Common myeloid progenitor, CD34-positive (primary cell): ENCODE measurements around the gene CYS1.

Source experiments
- CTCF ChIA-PET: fragments of 350-600 bp; sonication (Branson Sonifier 250); formaldehyde crosslinking; loops from one replicate; lab custom pipeline; 2021; ENCODE audit warnings: antibody characterized with exemption; lab: Charles Lee
- POLR2A ChIA-PET: fragments of 350-600 bp; sonication (Branson Sonifier 250); formaldehyde crosslinking; loops from one replicate; lab custom pipeline; 2021; ENCODE audit warnings: antibody characterized with exemption; lab: Charles Lee
- DNase-seq, 3 donors: peaks; one replicate each; pipeline versions ENCODE4 v3.0.0 to v3.0.0-alpha.2; 2013
- H3K27ac ChIP-seq, 2 experiments: 1 replicate in 1 of 2; 2 replicates in 1 of 2; pipeline ENCODE4 v1.7.0; 2013; ENCODE audit warnings: inconsistent platforms in 2 of 2, low read length in 2 of 2, mild to moderate bottlenecking in 2 of 2, low read depth in 1 of 2, moderate library complexity in 1 of 2; ENCODE audit not compliant: severe bottlenecking in 2 of 2, insufficient read depth in 1 of 2, poor library complexity in 1 of 2
- H3K27me3 ChIP-seq, 5 experiments: replicated peaks in 2 of 5; 1 replicate in 3 of 5; 2 replicates in 2 of 5; pipeline versions ENCODE4 v1.6.1 to v1.7.0; 2013; ENCODE audit warnings: low read length in 4 of 5, mild to moderate bottlenecking in 2 of 5, moderate library complexity in 2 of 5, inconsistent platforms in 1 of 5; ENCODE audit not compliant: insufficient read depth in 5 of 5, control insufficient read depth in 4 of 5
- H3K36me3 ChIP-seq, 4 experiments: 1 replicate in 2 of 4; 2 replicates in 2 of 4; pipeline versions ENCODE4 v1.6.1 to v1.7.0; 2013; ENCODE audit warnings: low read length in 3 of 4, control low read depth in 1 of 4, mild to moderate bottlenecking in 1 of 4; ENCODE audit not compliant: control insufficient read depth in 4 of 4, insufficient read depth in 4 of 4
- H3K4me1 ChIP-seq, 4 experiments: 1 replicate in 3 of 4; 2 replicates in 1 of 4; pipeline versions ENCODE4 v1.6.1 to v1.7.1; 2013; ENCODE audit warnings: low read length in 3 of 4, mild to moderate bottlenecking in 3 of 4, control low read depth in 1 of 4, inconsistent platforms in 1 of 4, moderate library complexity in 1 of 4; ENCODE audit not compliant: control insufficient read depth in 4 of 4, insufficient read depth in 4 of 4; ENCODE audit errors: control extremely low read depth in 1 of 4
- H3K4me3 ChIP-seq, 7 experiments: 1 replicate in 4 of 7; 2 replicates in 3 of 7; pipeline versions ENCODE4 v1.5.1 to v1.7.0; 2013; ENCODE audit warnings: mild to moderate bottlenecking in 7 of 7, low read length in 6 of 7, moderate library complexity in 6 of 7, inconsistent platforms in 2 of 7, low read depth in 2 of 7, control low read depth in 1 of 7; ENCODE audit not compliant: insufficient read depth in 4 of 7, control insufficient read depth in 1 of 7; ENCODE audit errors: extremely low read depth in 1 of 7
- H3K9me3 ChIP-seq, 5 experiments: 1 replicate in 4 of 5; 2 replicates in 1 of 5; pipeline versions ENCODE4 v1.6.1 to v1.7.1; 2013; ENCODE audit warnings: low read length in 4 of 5, mild to moderate bottlenecking in 2 of 5, inconsistent platforms in 1 of 5, low read depth in 1 of 5, moderate library complexity in 1 of 5; ENCODE audit not compliant: control insufficient read depth in 4 of 5, insufficient read depth in 2 of 5; ENCODE audit errors: control extremely low read depth in 1 of 5
- whole genome bisulfite sequencing: methylation state at CpG from one replicate; pipeline ENCODE4 v1.1.5; 2013; ENCODE audit not compliant: insufficient coverage; 5-methylcytosine and 5-hydroxymethylcytosine counted together

CYS1 gene

GRCh38 chr2:10075101-10075500 lies 5.1 kb downstream of the CYS1 start:
- H3K27me3 ChIP-seq: peaks cover 2 to 72% (median 31%) of the 10 kb centered on the region in 5 experiments
- ChIA-PET POLR2A (no interaction called here), CTCF (interaction anchor here (1.4 to 14.4 kb wide), 5 partner anchors 9 to 334 kb away, joined by 4 to 130 read pairs (median 43); no protein-coding TSS in a partner anchor)
- no peak overlapping the region for H3K27ac ChIP-seq
- H3K36me3 ChIP-seq: no peaks in the 10 kb centered on the region
- DNase-seq: no peak
- 89% methylated on average over 13 of the region's 13 CpGs for WGBS
- H3K9me3 ChIP-seq: no peaks in the 10 kb centered on the region
- H3K4me1 ChIP-seq: peaks cover 0 to 11% (median 10%) of the 10 kb centered on the region in 4 experiments
- H3K4me3 ChIP-seq: no peak overlapping the region

DNA sequence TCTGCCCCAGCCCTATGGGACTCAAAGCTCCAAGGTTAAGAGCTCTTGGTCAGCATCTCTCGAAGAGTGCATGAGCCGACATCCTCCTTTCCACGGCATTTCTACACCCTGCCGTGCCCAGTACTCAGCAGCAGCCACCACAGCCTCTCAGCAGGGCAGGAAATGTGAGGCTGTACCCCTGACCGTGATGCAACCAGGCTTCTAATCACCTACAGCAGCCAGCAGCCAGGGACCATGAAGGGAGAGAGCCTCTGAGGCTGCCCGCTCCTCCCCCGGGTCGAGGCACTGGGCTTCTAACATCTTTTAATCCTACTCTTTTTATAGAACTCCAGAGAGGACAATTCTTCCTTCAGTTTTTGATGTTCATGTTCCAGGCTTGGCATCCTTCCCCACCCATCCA lies 6.5 kb downstream of the CYS1 start:
- Histone ChIP-seq H3K4me1 (peaks cover 0 to 4% (median under 1%) of the 10 kb centered on the region in 4 experiments), H3K9me3 (no peaks in the 10 kb centered on the region), H3K27ac (no peak overlapping the region), H3K36me3 (no peaks in the 10 kb centered on the region), H3K4me3 (no peak overlapping the region), H3K27me3 (peaks cover 2 to 61% (median 25%) of the 10 kb centered on the region in 5 experiments)
- no peak for DNase-seq
- POLR2A ChIA-PET: interaction anchor here (1.0 kb wide), 1 partner anchor 361 kb away, joined by 3 read pairs; no protein-coding TSS in a partner anchor
- CTCF ChIA-PET: interaction anchor here (1.0 to 14.4 kb wide), 14 partner anchors 10 to 361 kb away, joined by 3 to 130 read pairs (median 6); no protein-coding TSS in a partner anchor
- WGBS: 52% methylated on average over 8 of the region's 8 CpGs

- Histone ChIP-seq H3K27me3 (peaks cover 0 to 52% (median 19%) of the 10 kb centered on the region in 5 experiments), H3K27ac (no peak overlapping the region), H3K4me3 (no peak overlapping the region), H3K4me1 (peaks cover 0 to 4% (median under 1%) of the 10 kb centered on the region in 4 experiments), H3K36me3 (no peaks in the 10 kb centered on the region), H3K9me3 (peaks cover 0 to 4% (median 1%) of the 10 kb centered on the region in 5 experiments)
- 48% methylated on average over 12 of the region's 20 CpGs for WGBS
- CTCF ChIA-PET: interaction anchor here (0.6 to 14.4 kb wide), 27 partner anchors 9 to 1133 kb away, joined by 3 to 130 read pairs (median 5); no protein-coding TSS in a partner anchor
- POLR2A ChIA-PET: interaction anchor here (1.0 kb wide), 2 partner anchors 19 to 362 kb away, joined by 3 read pairs; no protein-coding TSS in a partner anchor
- peak; percentile 86 to 93 (median 90) for DNase-seq
Observed at GRCh38 chr2:10072656-10073480, 7.3 kb downstream of the CYS1 start.

GRCh38 chr2:10071595-10071994 lies 8.6 kb downstream of the CYS1 start:
- no peaks in the 10 kb centered on the region for H3K36me3 ChIP-seq
- POLR2A ChIA-PET: no interaction called here
- H3K9me3 ChIP-seq: peaks cover 0 to 7% (median 2%) of the 10 kb centered on the region in 5 experiments
- WGBS: 94% methylated on average over 4 of the region's 7 CpGs
- H3K27me3 ChIP-seq: peaks cover 0 to 40% (median 19%) of the 10 kb centered on the region in 5 experiments
- H3K4me1 ChIP-seq: peaks cover 0 to 4% (median under 1%) of the 10 kb centered on the region in 4 experiments
- CTCF ChIA-PET: interaction anchor here (0.9 to 14.4 kb wide), 22 partner anchors 8 to 368 kb away, joined by 3 to 130 read pairs (median 5); no protein-coding TSS in a partner anchor
- no peak overlapping the region for H3K4me3 ChIP-seq
- DNase-seq: no peak
- H3K27ac ChIP-seq: no peak overlapping the region

GRCh38 chr2:10071176-10071575 lies 9.0 kb downstream of the CYS1 start:
- 96% methylated on average over 13 of the region's 16 CpGs for WGBS
- no peak overlapping the region for H3K4me3 ChIP-seq

DNA sequence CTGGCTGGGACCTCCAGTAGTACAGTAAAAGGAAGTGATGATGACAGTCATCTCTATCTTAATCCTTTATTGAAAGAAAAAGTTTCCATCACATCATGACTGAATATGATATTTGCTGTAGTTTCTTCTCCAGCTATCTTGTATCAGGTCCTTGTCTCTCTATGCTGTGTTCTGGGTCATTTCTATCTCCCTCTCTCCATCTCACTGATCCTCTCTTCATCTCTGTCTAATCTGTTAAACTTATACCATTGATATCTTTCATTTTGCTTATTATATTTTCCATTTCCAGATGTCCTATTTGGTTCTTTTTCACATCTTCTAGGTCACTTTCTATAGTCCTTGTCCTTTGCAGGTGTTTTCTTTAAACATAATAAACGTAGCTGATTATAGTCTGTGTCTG lies 12.3 kb downstream of the CYS1 start:
- no peaks in the 10 kb centered on the region for H3K36me3 ChIP-seq
- DNase-seq: no peak
- H3K27ac ChIP-seq: no peak overlapping the region
- peaks cover 0 to 8% (median 2%) of the 10 kb centered on the region in 4 experiments for H3K4me1 ChIP-seq
- no peak overlapping the region for H3K4me3 ChIP-seq
- H3K27me3 ChIP-seq: peaks cover 0 to 8% (median under 1%) of the 10 kb centered on the region in 5 experiments
- CTCF ChIA-PET: interaction anchor here (1.2 to 14.4 kb wide), 7 partner anchors 9 to 594 kb away, joined by 3 to 130 read pairs (median 4); no protein-coding TSS in a partner anchor
- H3K9me3 ChIP-seq: peaks cover 0 to 7% (median 2%) of the 10 kb centered on the region in 5 experiments
- POLR2A ChIA-PET: interaction anchor here (0.6 kb wide), 1 partner anchor 183 kb away, joined by 3 read pairs; no protein-coding TSS in a partner anchor
- no CpG with 5 or more reads among the region's 1 CpG for WGBS

More at GRCh38 chr2:10071176-10071575, 9.0 kb downstream of the CYS1 start:
- Histone ChIP-seq H3K36me3 (no peaks in the 10 kb centered on the region), H3K27me3 (peaks cover 0 to 35% (median 19%) of the 10 kb centered on the region in 5 experiments), H3K4me1 (peaks cover 0 to 4% (median under 1%) of the 10 kb centered on the region in 4 experiments), H3K9me3 (peaks cover 0 to 7% (median 2%) of the 10 kb centered on the region in 5 experiments), H3K27ac (no peak overlapping the region)
- CTCF ChIA-PET: interaction anchor here (0.9 to 14.4 kb wide), 19 partner anchors 8 to 368 kb away, joined by 3 to 130 read pairs (median 5); no protein-coding TSS in a partner anchor
- POLR2A ChIA-PET: no interaction called here
- no peak for DNase-seq
